GM12878 (cell line): ENCODE results near the gene EPB41L4A. TPM values are rescaled to one million over a fixed set of nuclear protein-coding genes. Genes with fewer than 3 reads are reported as not detected.

Source experiments
- ATAC-seq: fragments of 200-7000 bp; cut with Tn5 transposase; 3 replicates; pipeline ENCODE4 v1.9.1; 2020; ENCODE audit warnings: mild to moderate bottlenecking, moderate library complexity
- BruUV-seq: library from RNA; stranded (reverse); fragments of 400-500 nt; replicated peaks from 2 replicates; lab custom pipeline; 2021; lab: Mats Ljungman, UMichigan
- CTCF ChIA-PET: fragments of 300-600 bp; sonication (Branson Sonifier 250); formaldehyde crosslinking; extraction: SDS; loops from one replicate; lab custom pipeline; 2021; ENCODE audit warnings: inconsistent platforms; lab: Yijun Ruan, JAX
- POLR2A ChIA-PET: fragments of 350-600 bp; formaldehyde crosslinking; extraction: SDS; loops from one replicate; lab custom pipeline; 2021; ENCODE audit warnings: inconsistent platforms; lab: Charles Lee
- RAD21 ChIA-PET: fragments of 300-600 bp; sonication (Branson Sonifier 250); formaldehyde crosslinking; loops from one replicate; lab custom pipeline; 2023; ENCODE audit warnings: antibody characterized with exemption; ENCODE audit not compliant: unreplicated experiment; lab: Charles Lee
- SMC1A ChIA-PET: fragments of 300-600 bp; sonication (Branson Sonifier 250); formaldehyde crosslinking; loops from one replicate; lab custom pipeline; 2023; ENCODE audit not compliant: unreplicated experiment, uncharacterized antibody; lab: Charles Lee
- DNase-seq: peaks from one replicate; pipeline ENCODE4 v3.0.0-alpha.2; 2011; ENCODE audit warnings: low read depth, low spot score
- FAIRE-seq: peaks from 3 replicates; lab custom pipeline; 2011; peaks lifted over from hg19 to GRCh38; lab: Jason Lieb, UNC
- H2AFZ ChIP-seq: 2 replicates; pipeline ENCODE4 v1.6.0; 2011; ENCODE audit warnings: low read depth, low read length, control low read depth; ENCODE audit not compliant: control insufficient read depth
- H3K27ac ChIP-seq: 2 replicates; pipeline ENCODE4 v1.5.1; 2011; ENCODE audit warnings: control low read depth; ENCODE audit not compliant: control insufficient read depth, insufficient read depth
- H3K27me3 ChIP-seq, 2 experiments: replicated peaks in 1 of 2; 2 replicates each; pipeline versions ENCODE4 v1.6.0 to v1.6.1; 2011; ENCODE audit warnings: low read length in 1 of 2; ENCODE audit not compliant: control insufficient read depth in 2 of 2, insufficient read depth in 2 of 2
- H3K36me3 ChIP-seq, 2 experiments: 2 replicates each; pipeline ENCODE4 v1.5.1; 2011; ENCODE audit warnings: low read length in 1 of 2; ENCODE audit not compliant: control insufficient read depth in 2 of 2, insufficient read depth in 2 of 2
- H3K4me1 ChIP-seq: 2 replicates; pipeline ENCODE4 v1.6.1; 2011; ENCODE audit warnings: mild to moderate bottlenecking, low read length, moderate library complexity, mixed read lengths; ENCODE audit not compliant: control insufficient read depth, insufficient read depth
- H3K4me2 ChIP-seq: 2 replicates; pipeline ENCODE4 v1.6.0; 2011; ENCODE audit warnings: control low read depth; ENCODE audit not compliant: control insufficient read depth, insufficient read depth
- H3K4me3 ChIP-seq: fragments of 200-600 bp; sonication (generic); 2 replicates; pipeline ENCODE4 v1.5.1; 2016
- H3K79me2 ChIP-seq: 2 replicates; pipeline ENCODE4 v1.6.0; 2011; ENCODE audit warnings: low read length; ENCODE audit not compliant: control insufficient read depth, insufficient read depth
- H3K9ac ChIP-seq: 2 replicates; pipeline ENCODE4 v1.8.0; 2011; ENCODE audit warnings: low read length, control low read depth, mixed read lengths; ENCODE audit not compliant: control insufficient read depth, insufficient read depth
- H3K9me3 ChIP-seq: replicated peaks from 3 replicates; pipeline ENCODE4 v1.5.1; 2011; ENCODE audit warnings: mild to moderate bottlenecking, low read length; ENCODE audit not compliant: control insufficient read depth, insufficient read depth
- H4K20me1 ChIP-seq: 2 replicates; pipeline ENCODE4 v1.6.0; 2011; ENCODE audit not compliant: control insufficient read depth, insufficient read depth
- BACH1 ChIP-seq: fragments of 450-650 bp; IDR thresholded peaks from 2 replicates; pipeline ENCODE4 v1.6.1; 2017; ENCODE audit warnings: mild to moderate bottlenecking, borderline replicate concordance
- CHD1 ChIP-seq: IDR thresholded peaks from 2 replicates; pipeline ENCODE4 v1.6.1; 2012; ENCODE audit warnings: low read depth, low read length, improper control_type of control experiment
- DPF2 ChIP-seq: fragments of 450-650 bp; IDR thresholded peaks from 2 replicates; pipeline ENCODE4 v1.6.1; 2017; ENCODE audit warnings: mild to moderate bottlenecking
- E2F8 ChIP-seq: fragments of 450-650 bp; IDR thresholded peaks from 2 replicates; pipeline ENCODE4 v1.6.1; 2018; ENCODE audit warnings: mild to moderate bottlenecking, low read depth, moderate library complexity; ENCODE audit not compliant: partially characterized antibody
- HCFC1 ChIP-seq: fragments of 150-350 bp; IDR thresholded peaks from 2 replicates; pipeline ENCODE4 v1.6.1; 2014; ENCODE audit warnings: low read length
- HDAC6 ChIP-seq: fragments of 200-600 bp; sonication (generic); IDR thresholded peaks from one replicate; pipeline ENCODE4 v1.8.0; 2017; ENCODE audit warnings: antibody characterized with exemption; ENCODE audit not compliant: unreplicated experiment
- IKZF1 ChIP-seq: fragments of 450-650 bp; conservative IDR thresholded peaks from 2 replicates; pipeline ENCODE4 v1.6.1; 2017; ENCODE audit warnings: antibody characterized with exemption, mild to moderate bottlenecking
- IKZF2 ChIP-seq, 2 experiments: fragments of 450-650 bp; IDR thresholded peaks; 2 replicates each; pipeline ENCODE4 v1.6.1; 2017; ENCODE audit warnings: mild to moderate bottlenecking in 2 of 2, moderate library complexity in 2 of 2
- JUNB ChIP-seq: IDR thresholded peaks from 2 replicates; pipeline ENCODE4 v1.6.1; 2016; ENCODE audit warnings: antibody characterized with exemption, mild to moderate bottlenecking
- MTA2 ChIP-seq: fragments of 450-650 bp; IDR thresholded peaks from 2 replicates; pipeline ENCODE4 v1.6.1; 2016; ENCODE audit warnings: low read depth, mild to moderate bottlenecking, moderate library complexity
- NR2C1 ChIP-seq: fragments of 450-650 bp; IDR thresholded peaks from 2 replicates; pipeline ENCODE4 v1.6.1; 2017; ENCODE audit warnings: antibody characterized with exemption, mild to moderate bottlenecking, moderate library complexity
- PKNOX1 ChIP-seq: fragments of 450-650 bp; IDR thresholded peaks from 2 replicates; pipeline ENCODE4 v1.6.1; 2016; ENCODE audit warnings: mild to moderate bottlenecking
- RFX5 ChIP-seq: IDR thresholded peaks from 2 replicates; pipeline ENCODE4 v1.6.1; 2011; ENCODE audit warnings: low read depth, low read length, improper control_type of control experiment
- WGBS: methylation state at CpG from one replicate; pipeline ENCODE4 v1.1.6; 2016; ENCODE audit warnings: low lambda C conversion rate; ENCODE audit not compliant: insufficient replicate concordance, insufficient coverage; ENCODE audit errors: missing lambda C conversion rate; 5-methylcytosine and 5-hydroxymethylcytosine counted together
- in situ Hi-C: fragments of 300-500 bp; cut with MboI; formaldehyde crosslinking; loops from 9 replicates; pipeline ENCODE4 v1.14.3; 2018; ENCODE audit warnings: mixed read lengths
- intact Hi-C: fragments of 100-400 bp; cut with micrococcal nuclease; formaldehyde crosslinking; loops from one replicate; pipeline ENCODE4 v1.14.2; 2022; ENCODE audit not compliant: unreplicated experiment
- polyA plus RNA-seq, 11 experiments: library from polyadenylated mRNA; depleted of rRNA in 4 of 11; unstranded in 6 of 11; stranded (reverse) in 5 of 11; fragments of >200 nt; fragmentation: Nextera tagmentation in 4 of 11; fragmentation: Illumina TruSeq in 1 of 11; extraction: Ambion mirVana in 4 of 11; extraction: Trizol in 1 of 11; gene quantifications; 1 replicate in 1 of 11; 2 replicates in 10 of 11; pipeline versions ENCODE4 v1.2.1 to v1.2.3, GENCODE V29; 2011 to 2016; ENCODE audit warnings: inconsistent platforms in 2 of 11, missing spikeins in 2 of 11, low read depth in 1 of 11
- total RNA-seq, 4 experiments: library from RNA; depleted of rRNA in 3 of 4; stranded (reverse); fragments of >200 nt in 3 of 4; fragmentation: Illumina TruSeq in 1 of 4; extraction: Trizol in 1 of 4; gene quantifications; 2 replicates each; pipeline versions ENCODE4 v1.2.1 to v1.2.3, GENCODE V29; 2013 to 2021

Gene EPB41L4A
- total and polyA plus RNA-seq, 10 of the 15 experiments (the other 5 are each of a cell fraction or from before 2014, with no cell fraction given): 0.10 to 0.67 (median 0.30) TPM

GRCh38 chr5:112205846-112206245 lies 213.2 kb downstream of the EPB41L4A start:
- Histone ChIP-seq H3K36me3 (no peaks in the 10 kb centered on the region), H3K4me1 (no peaks in the 10 kb centered on the region), H3K79me2 (no peaks in the 10 kb centered on the region), H3K4me3 (no peak overlapping the region), H3K9me3 (no peaks in the 10 kb centered on the region), H2AFZ (no peak overlapping the region), H3K4me2 (no peak overlapping the region), H3K27ac (no peak overlapping the region), H3K9ac (no peak overlapping the region), H3K27me3 (no peaks in the 10 kb centered on the region)
- SMC1A ChIA-PET: interaction anchor here (0.6 to 1.2 kb wide), 2 partner anchors 19 to 21 kb away, joined by 3 read pairs; no protein-coding TSS in a partner anchor
- POLR2A ChIA-PET: no interaction called here
- in situ Hi-C loops (no loop called here), intact Hi-C loops (loop anchor here (10.0 kb wide), 1 partner anchor 399 kb away; no protein-coding TSS in a partner anchor)
- ATAC-seq: no peak
- CTCF ChIA-PET: interaction anchor here (0.7 to 3.2 kb wide), 3 partner anchors 31 to 325 kb away, joined by 3 to 20 read pairs (median 3); no protein-coding TSS in a partner anchor
- FAIRE-seq: no peak
- BruUV-seq: no TSS peak
- WGBS: 73% methylated on average over 4 of the region's 4 CpGs
- DNase-seq: no peak
- RAD21 ChIA-PET: no interaction called here
- TF ChIP-seq HCFC1 (no peak), MTA2 (no peak)
- TF ChIP-seq, all 136 proteins: peak for 0
- no peaks in the 10 kb centered on the region for H4K20me1 ChIP-seq

- intact Hi-C loops: loop anchor here (10.0 kb wide), 1 partner anchor 402 kb away; no protein-coding TSS in a partner anchor
- CTCF ChIA-PET: interaction anchor here (1.3 to 2.3 kb wide), 3 partner anchors 17 to 289 kb away, joined by 3 to 7 read pairs (median 5); no protein-coding TSS in a partner anchor
- 0 out of 2 replicates have a peak, but pooled peaks have one; percentile 26 for TF ChIP-seq PKNOX1
- TF ChIP-seq IKZF2 (IDR thresholded peaks at IDR 0.05): peak; percentile 27 to 60; a peak in 2 of 4 replicates
- peak; percentile 12; the same call in 1 of the 2 replicates for TF ChIP-seq DPF2
- TF ChIP-seq BACH1: no peak
- no peak for TF ChIP-seq HDAC6
- peak; percentile 62 for TF ChIP-seq JUNB
- no peak for TF ChIP-seq E2F8
- TF ChIP-seq IKZF1: peak; percentile 44
- no peak for TF ChIP-seq RFX5
- TF ChIP-seq NR2C1: no peak
- no peak for TF ChIP-seq CHD1
Measured at GRCh38 chr5:112203229-112203628, 215.8 kb downstream of the EPB41L4A start.

More at GRCh38 chr5:112203229-112203628, 215.8 kb downstream of the EPB41L4A start:
- Histone ChIP-seq H3K27ac (no peak overlapping the region), H3K4me1 (no peaks in the 10 kb centered on the region), H3K36me3 (no peaks in the 10 kb centered on the region), H3K9me3 (no peaks in the 10 kb centered on the region), H2AFZ (no peak overlapping the region), H3K9ac (no peak overlapping the region), H3K4me2 (no peak overlapping the region), H3K27me3 (no peaks in the 10 kb centered on the region), H3K79me2 (no peaks in the 10 kb centered on the region), H4K20me1 (no peaks in the 10 kb centered on the region), H3K4me3 (no peak overlapping the region)
- SMC1A ChIA-PET: no interaction called here
- POLR2A ChIA-PET: interaction anchor here (1.4 kb wide), 1 partner anchor 42 kb away, joined by 3 read pairs; no protein-coding TSS in a partner anchor
- WGBS: 48% methylated on average over 4 of the region's 4 CpGs
- FAIRE-seq (no peak), DNase-seq (no peak), ATAC-seq (peak; percentile 85)
- RAD21 ChIA-PET: interaction anchor here (1.5 kb wide), 1 partner anchor 14 kb away, joined by 4 read pairs; no protein-coding TSS in a partner anchor
- in situ Hi-C loops: no loop called here
- no TSS peak for BruUV-seq
